Kidney epithelial cell (primary cell): Measurements from ENCODE around the gene ALKBH5. TPM values are rescaled to one million over a fixed set of nuclear protein-coding genes. Genes with fewer than 3 reads are reported as not detected.

Source experiments
- DNase-seq: peaks from one replicate; pipeline ENCODE4 v3.0.0-alpha.2; 2010; ENCODE audit warnings: low read depth
- H3K27me3 ChIP-seq: 2 replicates; pipeline ENCODE4 v1.6.0; 2011; ENCODE audit warnings: low read length; ENCODE audit not compliant: control insufficient read depth, insufficient read depth
- H3K36me3 ChIP-seq: 2 replicates; pipeline ENCODE4 v1.5.1; 2011; ENCODE audit warnings: low read length; ENCODE audit not compliant: control insufficient read depth, insufficient read depth
- H3K4me3 ChIP-seq: 2 replicates; pipeline ENCODE4 v1.5.1; 2011; ENCODE audit warnings: low read depth, mild to moderate bottlenecking, control low read depth, low read length
- CTCF ChIP-seq: IDR thresholded peaks from 2 replicates; pipeline ENCODE4 v1.5.1; 2011; ENCODE audit warnings: mild to moderate bottlenecking, moderate library complexity, low read length, control low read depth, inconsistent platforms; ENCODE audit not compliant: insufficient read depth, poor library complexity, severe bottlenecking
- total RNA-seq: library from RNA; depleted of rRNA; stranded (reverse); fragments of >200 nt; gene quantifications from 2 replicates; pipeline ENCODE4 v1.2.3, GENCODE V29; 2015

ALKBH5 gene
- total RNA-seq, 1 donor from 2014 or later: 103 TPM

- DNase-seq: no peak
- H3K27me3 ChIP-seq: no peaks in the 10 kb centered on the region
- no peaks in the 10 kb centered on the region for H3K36me3 ChIP-seq
- no peak overlapping the region for H3K4me3 ChIP-seq
- TF ChIP-seq CTCF: no peak
Measured at GRCh38 chr17:18144261-18144660, 39.4 kb upstream of the ALKBH5 start.

GRCh38 chr17:18144855-18145254 lies 38.8 kb upstream of the ALKBH5 start:
- TF ChIP-seq CTCF: no peak
- no peaks in the 10 kb centered on the region for H3K36me3 ChIP-seq

GRCh38 chr17:18145811-18146210 lies 37.8 kb upstream of the ALKBH5 start:
- H3K27me3 ChIP-seq: no peaks in the 10 kb centered on the region
- no peak for DNase-seq
- no peak overlapping the region for H3K4me3 ChIP-seq
- no peaks in the 10 kb centered on the region for H3K36me3 ChIP-seq
- no peak for TF ChIP-seq CTCF

More at GRCh38 chr17:18144855-18145254, 38.8 kb upstream of the ALKBH5 start:
- Histone ChIP-seq H3K27me3 (no peaks in the 10 kb centered on the region), H3K4me3 (no peak overlapping the region)
- no peak for DNase-seq

GRCh38 chr17:18146259-18146658 lies 37.4 kb upstream of the ALKBH5 start:
- TF ChIP-seq CTCF: no peak
- no peak overlapping the region for H3K4me3 ChIP-seq
- no peaks in the 10 kb centered on the region for H3K27me3 ChIP-seq
- no peak for DNase-seq
- H3K36me3 ChIP-seq: no peaks in the 10 kb centered on the region

GRCh38 chr17:18146980-18147379 lies 36.6 kb upstream of the ALKBH5 start:
- TF ChIP-seq CTCF: no peak
- no peak for DNase-seq
- H3K36me3 ChIP-seq: no peaks in the 10 kb centered on the region
- no peak overlapping the region for H3K4me3 ChIP-seq
- H3K27me3 ChIP-seq: no peaks in the 10 kb centered on the region

GRCh38 chr17:18148586-18148985 lies 35.0 kb upstream of the ALKBH5 start:
- H3K36me3 ChIP-seq: no peaks in the 10 kb centered on the region
- DNase-seq: no peak
- H3K27me3 ChIP-seq: no peaks in the 10 kb centered on the region
- TF ChIP-seq CTCF: no peak
- no peak overlapping the region for H3K4me3 ChIP-seq
